H1 (cell line): ENCODE data around the gene RMND5B. TPM values are rescaled to one million over a fixed set of nuclear protein-coding genes. Genes with fewer than 3 reads are reported as not detected.

Experiments
- CTCF ChIA-PET: fragments of 300-600 bp; sonication (Branson Sonifier 250); formaldehyde crosslinking; loops from one replicate; lab custom pipeline; 2021; ENCODE audit not compliant: partially characterized antibody; lab: Charles Lee
- POLR2A ChIA-PET: fragments of 300-600 bp; sonication (Branson Sonifier 250); formaldehyde crosslinking; loops from one replicate; lab custom pipeline; 2021; ENCODE audit warnings: inconsistent platforms; ENCODE audit not compliant: partially characterized antibody; lab: Charles Lee
- DNase-seq, 2 experiments: peaks; one replicate each; pipeline versions ENCODE4 v3.0.0 to v3.0.0-alpha.2; 2010 to 2022; ENCODE audit warnings: low spot score in 2 of 2, low read depth in 1 of 2, mixed read lengths in 1 of 2
- FAIRE-seq: peaks from 2 replicates; lab custom pipeline; 2011; peaks lifted over from hg19 to GRCh38; lab: Jason Lieb, UNC
- H2AFZ ChIP-seq: 2 replicates; pipeline ENCODE4 v1.8.1; 2012; ENCODE audit warnings: low read length, inconsistent platforms
- H2AK5ac ChIP-seq: 2 replicates; pipeline ENCODE4 v1.6.1; 2013; ENCODE audit warnings: low read depth, low read length
- H2BK120ac ChIP-seq: replicated peaks from 2 replicates; pipeline ENCODE3; 2013; ENCODE audit warnings: low read depth, low read length, inconsistent platforms
- H2BK12ac ChIP-seq: 2 replicates; pipeline ENCODE4 v1.6.1; 2013; ENCODE audit warnings: low read depth, low read length
- H2BK15ac ChIP-seq: 2 replicates; pipeline ENCODE4 v1.6.1; 2013; ENCODE audit warnings: low read length
- H2BK20ac ChIP-seq: 2 replicates; pipeline ENCODE4 v1.6.1; 2013; ENCODE audit warnings: low read length
- H2BK5ac ChIP-seq: 2 replicates; pipeline ENCODE4 v1.6.1; 2013; ENCODE audit warnings: low read depth, low read length
- H3K14ac ChIP-seq: 2 replicates; pipeline ENCODE4 v1.6.1; 2013; ENCODE audit warnings: inconsistent platforms; ENCODE audit not compliant: insufficient read length
- H3K18ac ChIP-seq: 2 replicates; pipeline ENCODE4 v1.6.1; 2013; ENCODE audit warnings: low read length; ENCODE audit errors: extremely low read depth
- H3K23ac ChIP-seq: 2 replicates; pipeline ENCODE4 v1.6.1; 2013; ENCODE audit warnings: inconsistent platforms; ENCODE audit not compliant: insufficient read length
- H3K23me2 ChIP-seq: 2 replicates; pipeline ENCODE4 v1.6.1; 2013; ENCODE audit warnings: low read depth, low read length
- H3K27ac ChIP-seq: 2 replicates; pipeline ENCODE4 v1.6.1; 2011; ENCODE audit warnings: low read depth, low read length, inconsistent platforms
- H3K27me3 ChIP-seq, 4 experiments: replicated peaks in 1 of 4; 1 replicate in 1 of 4; 2 replicates in 3 of 4; pipeline versions ENCODE4 v1.6.1 to v1.8.1; 2011 to 2013; ENCODE audit warnings: low read length in 3 of 4, mild to moderate bottlenecking in 3 of 4, inconsistent platforms in 2 of 4, mixed read lengths in 2 of 4, moderate library complexity in 1 of 4; ENCODE audit not compliant: control insufficient read depth in 3 of 4, insufficient read depth in 3 of 4; ENCODE audit errors: extremely low read depth in 1 of 4
- H3K36me3 ChIP-seq, 4 experiments: 2 replicates each; pipeline versions ENCODE4 v1.6.1 to v1.8.1; 2011 to 2013; ENCODE audit warnings: mild to moderate bottlenecking in 4 of 4, low read length in 3 of 4, moderate library complexity in 2 of 4, control low read depth in 1 of 4, inconsistent platforms in 1 of 4; ENCODE audit not compliant: insufficient read depth in 4 of 4, control insufficient read depth in 2 of 4
- H3K4ac ChIP-seq: replicated peaks from 2 replicates; pipeline ENCODE3; 2013; ENCODE audit warnings: low read length, low read depth, mixed read lengths, inconsistent platforms; ENCODE audit not compliant: insufficient read length
- H3K4me1 ChIP-seq, 4 experiments: replicated peaks in 1 of 4; 1 replicate in 1 of 4; 2 replicates in 3 of 4; pipeline versions ENCODE4 v1.6.1 to v1.8.1; 2011 to 2013; ENCODE audit warnings: low read length in 3 of 4, inconsistent platforms in 2 of 4, mixed read lengths in 1 of 4; ENCODE audit not compliant: insufficient read depth in 4 of 4, control insufficient read depth in 3 of 4
- H3K4me2 ChIP-seq, 2 experiments: 2 replicates each; pipeline versions ENCODE4 v1.6.1 to v1.8.1; 2011 to 2013; ENCODE audit warnings: low read depth in 2 of 2, low read length in 2 of 2, control low read depth in 1 of 2, inconsistent platforms in 1 of 2, mild to moderate bottlenecking in 1 of 2; ENCODE audit not compliant: insufficient read depth in 1 of 2
- H3K4me3 ChIP-seq, 4 experiments: fragments of 200-600, 300-600 bp in 1 of 4; sonication (generic), shearing (Covaris generic), sonication (Bioruptor Twin) in 1 of 4; 2 replicates each; pipeline versions ENCODE4 v1.5.1 to v1.8.1; 2011 to 2016; ENCODE audit warnings: low read length in 4 of 4, low read depth in 3 of 4, control low read depth in 2 of 4, inconsistent platforms in 2 of 4, mild to moderate bottlenecking in 2 of 4, mixed read lengths in 1 of 4, moderate library complexity in 1 of 4; ENCODE audit not compliant: insufficient read depth in 2 of 4; ENCODE audit errors: extremely low read depth in 1 of 4
- H3K56ac ChIP-seq: replicated peaks from 2 replicates; pipeline ENCODE3; 2013; ENCODE audit warnings: low read depth, mild to moderate bottlenecking, mixed read lengths, low read length, inconsistent platforms; ENCODE audit not compliant: insufficient read length
- H3K79me1 ChIP-seq: 2 replicates; pipeline ENCODE4 v1.6.1; 2013; ENCODE audit warnings: low read depth, low read length, control low read depth
- H3K79me2 ChIP-seq, 2 experiments: 2 replicates each; pipeline versions ENCODE4 v1.6.1 to v1.8.1; 2012 to 2013; ENCODE audit warnings: low read length in 2 of 2, mild to moderate bottlenecking in 2 of 2, inconsistent platforms in 1 of 2; ENCODE audit not compliant: insufficient read depth in 2 of 2, control insufficient read depth in 1 of 2
- H3K9ac ChIP-seq, 4 experiments: replicated peaks in 1 of 4; 1 replicate in 1 of 4; 2 replicates in 3 of 4; pipeline versions ENCODE4 v1.6.1 to v1.8.1; 2011 to 2013; ENCODE audit warnings: low read depth in 3 of 4, low read length in 3 of 4, control low read depth in 2 of 4, mild to moderate bottlenecking in 2 of 4, moderate library complexity in 2 of 4, inconsistent platforms in 1 of 4; ENCODE audit errors: extremely low read depth in 1 of 4
- H3K9me3 ChIP-seq, 2 experiments: 2 replicates each; pipeline versions ENCODE4 v1.6.1 to v1.8.1; 2012 to 2013; ENCODE audit warnings: mild to moderate bottlenecking in 2 of 2, moderate library complexity in 2 of 2, control low read depth in 1 of 2, inconsistent platforms in 1 of 2, low read depth in 1 of 2, low read length in 1 of 2, mixed read lengths in 1 of 2; ENCODE audit not compliant: insufficient read depth in 2 of 2
- H4K20me1 ChIP-seq, 2 experiments: replicated peaks in 1 of 2; 2 replicates each; pipeline versions ENCODE3 to v1.8.1; 2011 to 2013; ENCODE audit warnings: inconsistent platforms in 2 of 2, low read length in 2 of 2, mild to moderate bottlenecking in 1 of 2; ENCODE audit not compliant: insufficient read depth in 2 of 2, control insufficient read depth in 1 of 2
- H4K5ac ChIP-seq: 2 replicates; pipeline ENCODE4 v1.6.1; 2013; ENCODE audit warnings: low read length, low read depth, mixed read lengths, inconsistent platforms; ENCODE audit not compliant: insufficient read length
- H4K8ac ChIP-seq: 2 replicates; pipeline ENCODE4 v1.8.0; 2013; ENCODE audit warnings: mild to moderate bottlenecking, moderate library complexity, low read length, inconsistent platforms; ENCODE audit not compliant: insufficient read depth; ENCODE audit errors: extremely low read depth
- H4K91ac ChIP-seq: replicated peaks from 2 replicates; pipeline ENCODE3; 2013; ENCODE audit warnings: low read length, mixed read lengths, inconsistent platforms; ENCODE audit not compliant: insufficient read length
- BCL11A ChIP-seq, 2 experiments: IDR thresholded peaks; one replicate each; pipeline ENCODE4 v1.6.1; 2011; ENCODE audit warnings: low read depth in 2 of 2, low read length in 2 of 2, mild to moderate bottlenecking in 2 of 2
- CREB1 ChIP-seq: IDR thresholded peaks from 2 replicates; pipeline ENCODE4 v1.6.1; 2012; ENCODE audit warnings: inconsistent platforms
- HDAC2 ChIP-seq, 2 experiments: fragments of 300-600 bp in 1 of 2; sonication (generic) in 1 of 2; IDR thresholded peaks; 2 replicates each; pipeline ENCODE4 v1.6.1; 2011 to 2012; ENCODE audit warnings: low read depth in 2 of 2, low read length in 2 of 2, mild to moderate bottlenecking in 2 of 2, moderate library complexity in 2 of 2, borderline replicate concordance in 1 of 2, inconsistent platforms in 1 of 2
- JUN ChIP-seq: IDR thresholded peaks from 2 replicates; pipeline ENCODE4 v1.6.1; 2011; ENCODE audit warnings: low read depth, mild to moderate bottlenecking, improper control_type of control experiment, low read length
- MAFK ChIP-seq: IDR thresholded peaks from 2 replicates; pipeline ENCODE4 v1.6.1; 2012; ENCODE audit warnings: low read depth, mild to moderate bottlenecking, improper control_type of control experiment, low read length
- RAD21 ChIP-seq, 2 experiments: IDR thresholded peaks in 1 of 2; conservative IDR thresholded peaks in 1 of 2; 2 replicates each; pipeline ENCODE4 v1.6.1; 2011; ENCODE audit warnings: low read depth in 2 of 2, low read length in 2 of 2, improper control_type of control experiment in 1 of 2, inconsistent platforms in 1 of 2, mild to moderate bottlenecking in 1 of 2, moderate library complexity in 1 of 2
- SIN3A ChIP-seq, 2 experiments: IDR thresholded peaks in 1 of 2; conservative IDR thresholded peaks in 1 of 2; 2 replicates each; pipeline ENCODE4 v1.6.1; 2011 to 2012; ENCODE audit warnings: low read length in 2 of 2, improper control_type of control experiment in 1 of 2, low read depth in 1 of 2, mild to moderate bottlenecking in 1 of 2
- SP2 ChIP-seq: IDR thresholded peaks from 2 replicates; pipeline ENCODE4 v1.6.1; 2012; ENCODE audit warnings: mild to moderate bottlenecking, low read length, inconsistent platforms
- WGBS, 2 experiments: shearing (Covaris generic) in 1 of 2; methylation state at CpG; one replicate each; pipeline versions ENCODE4 v1.1.6 to v1.1.7; 2013 to 2015; ENCODE audit warnings: low lambda C conversion rate in 2 of 2, mixed read lengths in 2 of 2, inconsistent platforms in 1 of 2, low coverage in 1 of 2, missing lambda C conversion rate in 1 of 2; ENCODE audit not compliant: insufficient replicate concordance in 2 of 2, insufficient coverage in 1 of 2, insufficient read length in 1 of 2; ENCODE audit errors: extremely low coverage in 1 of 2, missing lambda C conversion rate in 1 of 2; 5-methylcytosine and 5-hydroxymethylcytosine counted together
- polyA plus RNA-seq, 7 experiments: library from polyadenylated mRNA; depleted of rRNA in 3 of 7; stranded (reverse) in 5 of 7; unstranded in 2 of 7; fragments of >200 nt in 5 of 7; fragments of 200-250 nt in 2 of 7; gene quantifications; 1 replicate in 5 of 7; 2 replicates in 1 of 7; 4 replicates in 1 of 7; pipeline versions ENCODE4 v1.2.1 to v1.2.3, GENCODE V29; 2011 to 2013; ENCODE audit warnings: missing spikeins in 2 of 7, mixed read lengths in 2 of 7
- total RNA-seq: library from RNA; stranded (reverse); fragmentation: NEBNext Ultra II Directional; extraction: Animal tissue kit (Norgen Biotek cat#: 25700); gene quantifications from 2 replicates; pipeline ENCODE4 v1.2.1, GENCODE V29; 2021

Gene RMND5B
- total and polyA plus RNA-seq, 2 of the 8 experiments (the other 6 are each of a cell fraction or from before 2014, with no cell fraction given): 75.9 to 90.2 TPM

DNA sequence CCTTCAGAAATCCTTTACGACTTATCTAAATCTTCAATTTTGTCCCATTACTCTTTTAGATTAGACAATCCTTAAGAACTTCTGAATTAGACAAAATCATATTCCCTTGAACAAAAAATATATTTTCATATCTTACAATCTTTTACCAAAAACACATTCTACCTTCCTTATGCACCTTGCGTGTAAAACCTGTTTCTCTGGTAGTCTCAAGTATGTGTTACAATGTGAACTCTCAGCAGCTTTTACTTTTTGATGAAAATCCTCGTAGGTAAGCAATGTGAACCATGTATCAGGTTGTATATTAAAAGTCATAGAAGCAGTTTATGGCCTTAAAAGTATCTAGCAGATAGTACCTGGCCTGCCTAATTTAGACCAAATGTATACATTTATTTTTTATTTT is 43.6 kb downstream of the RMND5B start:
- Histone ChIP-seq H4K91ac (no peak overlapping the region), H4K20me1 (no peaks in the 10 kb centered on the region), H3K27ac (no peak overlapping the region), H3K56ac (no peak overlapping the region), H2BK5ac (no peak overlapping the region), H3K23ac (no peak overlapping the region), H2BK12ac (no peak overlapping the region), H3K79me2 (no peaks in the 10 kb centered on the region), H2AFZ (no peak overlapping the region), H3K4ac (no peak overlapping the region), H2AK5ac (no peak overlapping the region), H2BK120ac (no peak overlapping the region), H3K18ac (no peak overlapping the region), H2BK20ac (no peak overlapping the region), H3K79me1 (no peaks in the 10 kb centered on the region), H3K23me2 (no peaks in the 10 kb centered on the region), H4K8ac (no peak overlapping the region), H3K14ac (no peak overlapping the region), H3K4me2 (no peak overlapping the region), H3K9ac (no peak overlapping the region), H3K4me1 (peaks cover 0 to 14% (median 9%) of the 10 kb centered on the region in 4 experiments; a peak in 5 of 7 replicates), H3K36me3 (no peaks in the 10 kb centered on the region), H3K9me3 (no peaks in the 10 kb centered on the region), H2BK15ac (no peak overlapping the region), H3K27me3 (no peaks in the 10 kb centered on the region), H3K4me3 (no peak overlapping the region), H4K5ac (no peak overlapping the region)
- ChIA-PET POLR2A (interaction anchor here (38.5 kb wide), 1 partner anchor 29 kb away, joined by 985 read pairs; the partner anchor contains the start of gene HNRNPAB), CTCF (interaction anchor here (2.1 to 2.5 kb wide), 2 partner anchors 22 to 99 kb away, joined by 9 to 10 read pairs; no protein-coding TSS in a partner anchor)
- TF ChIP-seq BCL11A (IDR thresholded peaks at IDR 0.05; ENCODE audit: low read depth in 2 of 2, low read length in 2 of 2) (no peak), SIN3A (conservative IDR thresholded peaks at IDR 0.05 in 1 of 2, IDR thresholded peaks at IDR 0.05 in 1 of 2; ENCODE audit: low read depth in 1 of 2, low read length in 2 of 2) (no peak), SP2 (no peak), HDAC2 (IDR thresholded peaks at IDR 0.05; ENCODE audit: borderline replicate concordance in 1 of 2, low read depth in 2 of 2, low read length in 2 of 2) (no peak), RAD21 (IDR thresholded peaks at IDR 0.05 in 1 of 2, conservative IDR thresholded peaks at IDR 0.05 in 1 of 2; ENCODE audit: low read depth in 2 of 2, low read length in 2 of 2) (no peak), JUN (no peak), CREB1 (no peak), MAFK (no peak)
- FAIRE-seq (no peak), DNase-seq (no peak)
- 92 to 100% methylated on average over 2 to 3 of the region's 3 CpGs for WGBS, 2 experiments
